GM19239 (cell line): Measurements from ENCODE around the gene PAX2.

Experiments
- DNase-seq: peaks from one replicate; pipeline ENCODE4 v3.0.0; 2011; ENCODE audit warnings: low spot score; ENCODE audit not compliant: insufficient read length
- FAIRE-seq: peaks from 2 replicates; lab custom pipeline; 2011; peaks lifted over from hg19 to GRCh38; lab: Jason Lieb, UNC

PAX2 gene

DNA sequence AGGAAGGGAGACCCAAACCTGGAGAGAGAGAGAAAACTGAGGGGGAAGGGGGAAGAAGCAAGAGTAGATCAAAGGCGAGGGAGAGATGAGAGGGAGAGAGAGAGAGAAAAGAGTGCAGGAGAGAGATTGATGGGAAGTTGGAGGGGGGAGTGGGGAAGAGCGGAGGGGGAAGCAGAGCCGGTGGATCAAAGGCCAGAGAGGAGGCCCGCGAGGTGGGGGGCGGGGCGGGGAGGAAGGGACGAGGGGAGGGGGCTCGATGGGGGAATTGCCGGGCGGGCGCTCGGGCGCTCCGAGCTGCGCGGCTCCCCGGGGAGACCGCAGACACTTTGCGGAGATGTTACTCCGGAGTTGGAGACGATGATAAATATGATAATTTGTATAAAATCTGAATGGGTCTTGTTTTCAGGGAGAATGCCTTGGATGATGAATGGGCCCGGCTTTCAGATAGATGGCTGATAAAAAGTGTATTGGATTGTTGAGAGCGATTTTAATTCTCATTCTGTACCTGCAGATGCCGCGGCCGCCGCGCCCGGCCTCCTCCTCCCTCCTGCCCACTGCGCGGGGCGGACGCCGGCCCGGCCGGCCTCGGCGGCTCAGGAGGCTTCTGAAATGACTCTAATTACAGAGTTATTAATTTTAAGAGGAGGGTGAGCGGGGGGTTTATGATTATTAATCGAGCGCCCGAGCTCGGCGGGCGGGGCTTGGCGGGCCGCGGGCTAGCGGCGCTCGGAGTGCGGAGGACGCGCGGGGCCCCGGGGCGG is 21.4 kb upstream of the PAX2 start:
- no peak for FAIRE-seq
- no peak for DNase-seq

DNA sequence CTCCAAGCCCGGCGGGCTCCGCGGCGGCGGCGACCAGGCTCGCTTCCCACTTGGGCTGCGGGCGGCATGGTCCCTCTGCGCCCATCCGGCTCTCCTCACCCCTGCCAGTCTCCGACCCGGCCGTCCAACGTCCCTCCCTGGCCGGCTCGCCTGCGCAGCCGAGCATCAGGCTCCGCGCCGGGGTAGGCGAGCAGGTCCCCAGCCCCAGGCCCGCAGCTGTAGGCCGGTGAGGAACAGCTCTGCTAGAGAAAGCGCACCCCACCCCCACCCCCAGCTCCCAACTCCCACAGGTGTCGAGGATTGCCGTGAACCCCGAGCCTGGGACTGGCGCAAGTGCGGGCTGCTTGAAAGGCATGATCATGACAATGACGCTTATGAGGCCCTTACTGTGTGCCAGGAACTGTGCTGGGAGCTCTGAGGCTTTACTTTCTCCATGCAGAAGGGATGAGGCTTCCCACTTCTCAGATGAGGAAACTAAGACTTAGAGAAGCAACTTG is 20.8 kb upstream of the PAX2 start:
- DNase-seq (no peak), FAIRE-seq (no peak)

DNA sequence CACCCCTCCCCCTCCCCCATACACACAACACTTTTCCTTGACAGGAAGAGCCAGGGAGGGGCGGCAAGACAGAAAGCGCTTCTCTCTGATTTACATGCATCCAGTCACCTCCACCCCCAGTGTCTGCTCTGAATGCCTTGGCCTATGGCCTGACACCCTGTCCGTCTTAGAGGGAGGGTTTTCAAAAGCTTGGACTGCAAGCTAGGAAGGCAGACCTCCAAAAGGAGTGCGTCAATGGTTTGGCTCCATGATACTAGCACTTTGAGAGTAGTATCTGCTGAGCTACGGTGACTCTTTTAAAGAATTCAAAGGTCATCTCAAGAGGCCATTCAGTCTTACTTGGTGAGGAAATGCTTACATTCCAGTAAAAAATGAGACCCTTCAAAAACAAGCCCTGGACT is 20.3 kb upstream of the PAX2 start:
- no peak for DNase-seq
- no peak for FAIRE-seq

DNA sequence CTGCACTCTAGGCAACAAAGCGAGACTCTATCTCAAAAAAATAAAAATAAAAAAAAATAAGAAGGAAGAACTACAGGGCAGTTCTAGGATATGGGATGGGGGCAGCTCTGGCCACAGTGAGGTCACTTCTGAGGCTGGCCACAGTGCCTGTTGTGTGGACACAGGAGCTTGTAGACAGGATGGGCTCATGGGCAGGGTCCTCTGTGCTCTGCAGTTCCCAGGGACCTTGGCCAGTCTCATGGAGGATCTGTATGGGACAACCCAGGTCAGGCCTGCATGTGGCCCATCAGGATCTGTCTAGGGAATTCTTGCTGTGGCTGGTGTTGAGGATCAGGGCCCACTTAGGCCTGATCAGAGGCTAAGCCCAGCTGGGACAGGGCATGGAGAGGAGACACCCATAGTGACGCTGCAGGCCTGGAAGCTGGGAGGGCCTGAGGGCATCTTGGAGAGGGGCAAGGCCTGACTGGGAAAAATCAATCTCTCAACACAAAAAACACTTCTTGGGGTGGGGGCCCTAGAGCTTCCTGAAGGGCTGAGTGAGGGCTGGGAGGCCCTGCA is 19.4 kb upstream of the PAX2 start:
- FAIRE-seq (no peak), DNase-seq (no peak)

DNA sequence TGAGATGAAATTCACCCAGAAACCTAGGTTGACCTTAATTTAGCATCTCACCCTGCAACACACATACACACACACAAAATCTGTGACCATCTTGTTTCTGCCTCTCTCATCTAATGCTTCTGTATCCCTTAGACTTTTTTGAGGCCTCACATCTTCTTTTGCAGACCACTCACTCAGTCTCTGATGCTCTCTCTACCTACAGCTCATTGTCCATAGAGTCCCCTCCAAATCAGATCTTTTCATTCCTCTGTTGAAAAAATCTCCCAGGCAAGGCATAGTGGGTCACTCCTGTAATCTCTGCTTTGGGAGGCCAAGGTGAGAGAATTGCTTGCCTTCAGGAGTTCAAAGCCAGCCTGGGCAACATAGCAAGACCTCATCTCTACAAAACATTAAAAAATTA is 17.6 kb upstream of the PAX2 start:
- DNase-seq (no peak), FAIRE-seq (no peak)

DNA sequence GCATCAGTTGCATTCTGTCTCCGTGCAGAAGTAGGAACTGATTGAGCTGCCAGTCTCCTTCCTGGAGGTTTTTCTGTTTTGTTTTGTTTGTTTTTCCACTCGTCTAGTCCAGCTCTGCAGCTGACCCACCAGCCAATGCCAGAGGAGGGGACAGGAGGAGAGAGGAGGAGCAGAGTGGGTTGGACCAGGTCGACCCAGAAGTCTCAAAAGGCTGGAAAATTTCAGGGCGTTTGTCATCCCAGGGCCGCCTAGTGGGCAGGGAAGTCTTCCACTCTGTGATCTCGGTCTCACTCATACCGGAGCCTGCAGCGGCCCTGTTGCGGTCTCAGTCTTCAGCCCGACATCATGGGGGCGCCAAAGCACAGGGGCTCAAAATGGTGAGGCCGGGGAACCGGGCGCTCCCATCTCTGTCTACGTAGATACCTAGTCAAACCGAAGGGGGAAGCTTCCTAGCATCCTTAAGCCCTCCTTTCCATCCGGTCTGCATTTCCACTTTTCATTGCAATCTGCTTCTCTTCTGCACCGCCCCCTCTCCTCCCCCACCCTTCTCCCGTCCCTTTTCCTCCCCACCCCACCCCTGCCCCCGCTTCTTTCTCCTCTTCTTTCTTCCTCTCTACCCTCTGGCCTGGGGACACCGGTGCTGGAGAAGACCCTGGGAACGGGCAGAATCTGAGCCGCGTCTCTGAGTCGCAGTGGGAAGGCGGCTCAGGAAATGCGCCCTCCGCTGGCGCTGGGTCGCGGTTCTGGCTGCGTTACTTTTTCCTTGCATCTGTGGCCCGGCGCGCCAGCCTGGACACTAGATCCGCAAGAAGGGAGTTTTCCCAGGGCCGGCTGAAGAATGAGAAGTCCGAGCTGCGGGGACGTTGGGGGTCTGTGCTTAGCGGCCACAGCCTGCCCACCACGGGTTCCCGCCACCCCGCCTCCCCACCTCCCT is 16.2 kb upstream of the PAX2 start:
- FAIRE-seq, result no peak

DNA sequence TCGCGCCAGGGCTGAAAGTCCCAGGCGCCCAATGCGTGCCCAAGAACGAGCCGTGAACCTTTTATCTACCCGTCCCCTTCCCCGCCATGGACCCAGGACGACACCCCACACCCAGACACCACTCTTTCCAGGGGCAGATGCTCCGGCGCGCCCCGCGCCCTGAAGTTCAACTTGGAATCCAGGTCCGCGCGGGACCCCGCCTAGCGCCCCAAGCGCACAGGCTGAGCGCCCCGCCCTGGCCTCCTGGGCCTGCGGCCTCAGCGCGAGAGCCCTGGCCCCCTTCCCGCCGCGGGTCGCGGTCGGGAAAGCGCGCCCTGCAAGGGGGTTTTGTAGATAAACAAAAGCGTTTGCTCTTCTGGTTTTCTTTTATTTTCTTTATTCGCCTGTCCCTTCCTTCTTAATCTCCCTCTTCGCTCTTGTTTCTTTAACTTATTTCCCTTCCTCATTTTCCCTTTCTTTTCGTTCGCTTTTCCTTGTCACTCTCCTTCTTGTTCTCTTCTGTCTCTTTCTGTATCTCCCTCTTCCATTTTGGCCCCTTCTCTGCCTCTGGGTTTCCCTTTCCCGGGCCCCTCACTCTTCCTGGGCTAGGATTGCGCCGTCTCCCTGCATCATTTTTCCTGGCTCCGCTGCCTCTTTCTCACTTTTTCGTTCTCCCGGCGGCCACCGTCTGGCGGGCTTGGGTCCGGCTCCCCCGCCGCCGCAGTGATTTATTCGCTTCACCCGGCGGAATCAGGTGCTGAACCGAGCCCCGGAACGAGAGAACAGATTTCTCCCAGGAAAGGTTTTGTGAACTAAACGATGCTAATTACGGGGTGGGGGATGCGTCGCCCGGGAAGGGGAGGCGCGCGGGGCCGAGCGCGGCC is 15.3 kb upstream of the PAX2 start:
- FAIRE-seq, result no peak
- no peak for DNase-seq

More for the DNA sequence above, 16.2 kb upstream of the PAX2 start:
- DNase-seq, result no peak

DNA sequence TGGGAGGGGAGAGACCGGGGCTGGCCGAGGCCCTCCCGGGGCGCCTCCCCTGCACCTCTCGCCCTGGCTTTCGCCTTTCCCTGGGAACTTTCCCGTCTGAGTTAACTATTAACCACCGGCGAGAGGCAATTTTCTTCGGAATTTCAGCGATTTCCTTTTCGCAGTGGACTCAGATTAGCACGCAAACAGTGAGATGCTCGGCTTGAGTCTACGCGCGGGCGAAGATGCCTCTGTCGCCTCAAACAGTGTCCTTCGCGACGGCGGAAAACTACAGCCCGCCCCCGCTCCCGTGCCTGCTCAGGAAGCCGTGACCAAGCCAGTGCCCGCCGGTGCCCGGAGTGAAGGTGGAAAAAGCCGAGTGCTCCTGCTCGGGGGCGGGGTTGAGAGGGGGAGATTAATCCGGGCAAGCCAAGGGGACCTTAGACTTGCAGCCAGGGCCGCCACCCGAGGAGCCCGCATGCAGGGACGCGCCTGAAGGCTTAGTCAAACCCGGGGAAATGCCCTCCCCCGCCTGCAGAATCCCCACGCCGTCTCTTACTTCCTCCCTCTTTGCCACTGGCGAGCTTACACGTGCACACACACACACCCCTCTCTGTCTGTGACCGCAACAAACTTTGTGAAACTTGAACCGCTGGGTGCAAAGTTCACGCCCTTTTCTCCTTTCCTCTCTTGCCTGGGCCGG is 14.5 kb upstream of the PAX2 start:
- DNase-seq (peak; percentile 81), FAIRE-seq (peak; percentile 51)

DNA sequence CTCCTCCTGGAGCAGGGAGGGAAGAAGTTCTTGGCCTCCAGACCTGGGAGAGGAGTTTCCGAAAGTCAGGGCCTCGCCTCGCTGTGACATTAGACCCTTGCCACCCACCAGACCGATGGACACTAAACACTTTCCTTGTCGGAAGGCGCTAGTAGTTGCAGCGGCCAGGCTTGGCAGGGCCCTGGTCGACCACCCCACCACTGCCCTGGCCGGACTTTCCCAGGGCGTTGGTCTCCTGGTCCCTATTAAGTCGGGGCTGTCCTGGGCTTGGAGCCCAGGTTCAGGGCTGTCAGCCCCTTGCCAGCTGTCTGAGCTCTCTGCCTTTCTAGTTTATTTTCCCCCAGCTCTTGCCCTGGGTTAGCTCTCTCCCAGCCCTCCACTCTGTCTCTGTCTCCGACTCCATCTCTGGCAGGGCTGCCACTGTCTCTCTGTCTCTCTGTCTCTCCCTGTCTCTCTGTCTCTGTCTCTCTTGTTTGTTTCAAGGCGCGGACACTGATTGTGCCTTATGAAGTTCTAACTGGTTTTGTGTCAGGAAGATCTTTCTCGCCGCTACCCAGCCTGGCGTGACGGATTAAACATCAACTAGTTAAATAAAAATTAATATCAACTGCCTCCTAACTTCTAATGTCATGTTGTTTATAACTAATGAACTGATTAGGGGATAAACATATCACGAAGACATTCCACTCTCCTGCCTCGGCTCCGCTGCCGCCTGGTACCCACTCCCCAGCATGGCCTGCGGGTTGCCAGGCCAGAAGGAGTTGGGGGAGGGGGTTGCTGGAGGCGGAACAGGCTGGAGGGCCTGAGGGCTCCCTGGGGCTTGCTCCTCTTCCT is 13.8 kb upstream of the PAX2 start:
- DNase-seq (no peak), FAIRE-seq (no peak)

DNA sequence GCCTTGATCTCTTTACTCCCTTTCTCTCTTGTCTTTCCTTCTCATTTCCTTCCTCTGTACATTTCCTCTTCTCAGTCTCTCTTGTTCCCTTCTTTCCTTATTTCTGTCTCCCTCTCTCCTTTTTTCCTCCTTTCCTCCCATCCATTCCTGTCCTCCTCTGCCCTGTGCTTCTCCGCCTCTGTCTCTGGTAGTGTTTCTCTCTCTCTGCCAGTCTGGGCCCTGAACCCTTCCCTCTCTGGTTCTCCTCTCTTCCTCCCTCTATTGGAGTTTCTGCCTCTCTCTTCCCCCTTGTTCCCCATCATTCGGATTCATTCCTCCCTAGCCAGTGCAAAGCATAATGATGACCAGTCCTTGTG is 13.2 kb upstream of the PAX2 start:
- DNase-seq, result no peak
- FAIRE-seq, result no peak

DNA sequence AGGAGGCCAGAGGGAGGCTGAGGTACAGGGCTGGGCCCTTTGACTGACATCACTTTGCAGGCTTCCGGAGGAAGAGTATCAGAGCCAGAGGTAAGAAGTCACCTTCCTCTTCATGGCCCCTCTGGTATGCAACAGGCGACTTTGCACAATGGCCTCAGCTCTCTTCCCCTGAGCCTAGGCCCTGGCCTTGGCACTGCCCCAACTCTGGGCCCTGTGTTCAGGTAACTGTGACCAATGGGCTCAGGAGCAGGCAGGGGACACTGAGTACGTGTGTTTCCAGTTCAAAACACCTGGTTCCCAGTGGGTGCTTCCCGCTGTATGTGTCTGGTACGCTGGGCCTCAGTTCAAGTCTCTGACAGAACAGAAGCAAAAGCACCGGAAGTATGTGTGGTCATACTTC is 12.1 kb upstream of the PAX2 start:
- DNase-seq (no peak), FAIRE-seq (no peak)

DNA sequence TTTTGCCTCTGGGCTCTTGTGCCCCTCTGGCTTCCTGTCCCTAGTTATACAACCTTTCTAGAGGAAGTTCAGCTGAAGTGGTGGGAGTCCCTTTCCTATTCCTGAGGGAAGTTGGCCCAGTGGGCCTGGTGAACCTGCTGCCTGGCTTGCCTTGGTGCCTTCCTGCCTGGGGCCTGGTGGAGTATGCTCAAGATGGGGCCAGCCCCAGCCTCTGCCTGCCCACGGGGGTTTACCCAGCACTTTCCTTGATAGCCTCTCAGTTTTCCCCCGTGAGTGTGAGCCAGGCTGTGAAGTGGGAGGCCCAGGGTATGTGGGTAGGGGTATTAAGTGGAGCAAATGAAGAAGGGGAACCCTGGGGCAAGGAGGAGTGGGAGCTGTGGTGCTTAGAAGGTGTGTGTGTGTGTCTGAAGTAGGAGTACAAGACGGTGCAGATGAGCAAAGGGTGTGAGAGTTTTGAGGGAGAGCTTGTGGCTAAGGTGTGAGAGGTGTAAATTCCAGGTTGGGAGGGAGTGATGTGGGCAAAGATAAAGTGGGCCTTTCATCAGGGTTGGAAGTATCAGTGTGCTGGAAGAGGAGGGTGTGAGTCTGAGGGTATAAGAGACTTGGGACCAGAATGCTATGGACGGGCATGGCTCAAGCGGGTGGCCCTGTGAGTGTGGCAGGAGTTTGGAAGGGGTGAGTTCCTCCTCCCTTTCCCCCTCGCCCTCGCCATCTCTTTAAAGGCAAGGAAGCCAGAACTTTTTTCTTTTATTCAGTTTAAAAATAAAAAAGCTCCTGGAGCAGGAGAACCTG is 10.9 kb upstream of the PAX2 start:
- FAIRE-seq (no peak), DNase-seq (no peak)

DNA sequence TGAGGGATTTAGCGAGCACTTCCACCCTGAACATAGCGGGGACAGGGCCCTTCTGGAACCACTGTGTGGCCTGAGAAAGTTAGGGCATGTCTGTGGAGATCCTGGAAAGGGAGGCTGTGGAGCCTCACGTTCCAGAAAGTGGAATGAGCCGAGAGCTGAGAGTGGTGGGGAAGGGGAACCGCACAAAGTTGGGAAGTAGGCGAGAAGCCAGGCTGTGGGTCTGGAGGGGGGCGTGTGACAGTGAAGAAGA is 10.4 kb upstream of the PAX2 start:
- FAIRE-seq, result no peak

DNA sequence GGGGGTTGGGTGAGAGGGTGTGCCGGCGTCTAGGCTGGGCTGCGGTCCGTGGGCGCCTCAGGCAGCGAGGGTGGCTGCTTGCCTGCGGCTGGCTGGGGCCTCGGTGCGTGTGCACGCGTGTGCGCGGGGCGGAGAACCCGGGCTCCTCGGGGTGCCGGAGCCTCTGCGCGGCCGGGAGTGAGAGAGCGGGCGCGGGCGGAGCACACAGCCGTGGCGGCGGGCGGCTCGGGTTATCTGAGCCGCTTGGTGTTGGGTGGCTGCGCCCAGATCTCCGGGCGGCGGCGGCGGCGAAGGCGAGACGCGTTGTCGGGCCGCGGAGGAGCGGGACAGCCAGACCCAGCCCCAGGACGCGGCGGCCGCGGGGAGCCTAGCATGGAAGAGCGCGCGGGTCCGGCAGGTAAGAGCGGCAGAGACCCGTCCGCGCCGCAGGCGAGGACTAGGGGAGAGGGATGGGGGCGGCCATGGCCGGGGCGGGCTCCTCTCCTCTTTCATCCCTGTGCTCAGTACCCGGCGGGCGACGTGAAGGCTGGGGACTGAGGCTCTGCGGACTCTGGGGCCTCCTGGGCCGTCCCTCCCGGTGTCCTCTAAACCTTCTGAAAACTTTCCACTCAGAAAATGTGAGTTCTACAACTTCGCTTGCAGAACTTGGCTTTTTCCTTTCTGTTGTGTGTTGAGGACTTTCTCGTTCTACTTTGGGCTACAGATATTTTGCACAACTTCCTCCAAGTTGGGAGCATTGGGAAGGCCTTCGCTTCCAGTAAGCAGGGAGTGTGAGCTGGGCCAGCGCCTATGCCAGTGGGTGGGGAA is 9.8 kb upstream of the PAX2 start:
- DNase-seq, result no peak
- FAIRE-seq, result no peak

More for the DNA sequence above, 10.4 kb upstream of the PAX2 start:
- no peak for DNase-seq

DNA sequence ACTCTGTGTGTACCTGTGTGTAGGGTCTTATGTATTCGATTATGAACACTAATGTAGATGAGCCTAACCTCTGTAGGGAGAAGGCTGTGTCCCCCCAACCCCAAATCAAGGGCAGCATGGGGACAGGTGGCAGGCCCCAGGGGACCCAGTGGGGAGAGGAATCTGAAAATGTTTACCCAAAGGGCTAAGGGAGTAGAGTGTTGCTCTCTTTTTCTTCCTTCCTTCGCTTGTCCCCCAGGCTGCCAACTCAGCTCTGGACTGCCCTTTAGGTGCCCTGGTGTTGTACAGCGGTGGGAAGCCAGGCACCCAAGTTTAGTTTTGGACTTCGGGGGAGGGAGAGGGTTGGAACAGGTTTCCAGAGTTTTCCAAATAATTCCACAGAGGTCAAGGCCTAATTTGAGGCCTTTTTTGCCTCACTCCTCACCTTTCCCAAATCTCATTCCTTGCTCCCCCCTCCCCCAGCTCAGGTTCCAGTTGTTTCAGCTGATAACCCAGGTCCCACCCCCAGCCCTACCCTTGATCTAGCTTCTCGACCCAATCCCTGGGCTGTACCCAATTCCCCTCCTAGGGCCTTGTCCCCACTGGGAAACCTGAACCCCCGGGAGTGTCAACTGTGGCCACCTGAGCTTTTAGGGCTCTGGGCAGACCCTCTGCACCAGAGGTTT is 9.1 kb upstream of the PAX2 start:
- FAIRE-seq (no peak), DNase-seq (no peak)

DNA sequence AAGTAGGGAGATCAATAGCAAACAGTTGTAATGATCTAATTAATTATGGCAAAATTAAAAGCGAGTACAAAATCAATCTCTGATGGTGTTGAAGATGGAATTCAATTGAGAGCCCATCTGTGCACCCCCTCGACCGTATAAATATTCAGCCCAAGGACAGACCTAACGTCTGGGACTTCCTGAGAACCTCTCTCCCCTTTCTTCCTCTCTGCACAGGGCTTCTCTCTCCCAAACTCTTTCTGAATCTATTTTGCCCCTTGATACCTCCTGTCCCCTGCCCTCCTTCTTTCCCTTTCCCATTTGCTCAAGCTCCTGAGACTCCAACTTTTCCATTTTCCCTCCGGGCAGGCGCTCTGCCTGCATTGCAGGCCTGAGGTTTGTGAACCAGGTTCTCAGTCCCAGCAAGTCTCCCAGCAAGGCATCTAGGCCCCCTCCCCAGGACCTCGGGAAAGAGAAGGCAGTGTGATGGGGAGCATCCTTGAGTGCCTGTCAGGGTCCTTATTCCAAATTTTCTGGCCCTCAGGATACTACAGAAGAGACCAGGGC is 8.5 kb upstream of the PAX2 start:
- FAIRE-seq, result no peak
- DNase-seq, result no peak
